Brain microvascular endothelial cell (primary cell): Measurements from ENCODE around the gene GASK1A.

Source experiments
- DNase-seq: peaks from one replicate; pipeline ENCODE4 v3.0.0-alpha.2; 2020
- H3K27ac ChIP-seq: fragments of 250-450 bp; sonication (Bioruptor Pico); 2 replicates; pipeline ENCODE4 v1.5.1; 2020; ENCODE audit warnings: mild to moderate bottlenecking, moderate library complexity
- H3K27me3 ChIP-seq: fragments of 250-450 bp; sonication (Bioruptor Pico); replicated peaks from 2 replicates; pipeline ENCODE4 v1.5.1; 2020; ENCODE audit warnings: mild to moderate bottlenecking
- H3K36me3 ChIP-seq: fragments of 250-450 bp; sonication (Bioruptor Pico); replicated peaks from 2 replicates; pipeline ENCODE4 v1.5.1; 2020; ENCODE audit warnings: mild to moderate bottlenecking
- H3K4me3 ChIP-seq: 2 replicates; pipeline ENCODE4 v1.5.1; 2011; ENCODE audit warnings: low read depth, mild to moderate bottlenecking, control low read depth, low read length, moderate library complexity
- in situ Hi-C: cut with HindIII; loops from 2 replicates; pipeline ENCODE4 v1.10.0; 2017; ENCODE audit warnings: low sequenced_read_pairs, low pct_ligation_motif_present
- TF ChIP-seq, protein P1 (sequence below): IDR thresholded peaks from 2 replicates; pipeline ENCODE4 v1.5.1; 2011; ENCODE audit warnings: low read depth, mild to moderate bottlenecking, moderate library complexity, low read length, control low read depth, inconsistent platforms; ENCODE audit errors: missing control alignments

GASK1A gene

GRCh38 chr3:43034911-43035310 is 55.8 kb downstream of the GASK1A start:
- TF ChIP-seq, protein P1, sequence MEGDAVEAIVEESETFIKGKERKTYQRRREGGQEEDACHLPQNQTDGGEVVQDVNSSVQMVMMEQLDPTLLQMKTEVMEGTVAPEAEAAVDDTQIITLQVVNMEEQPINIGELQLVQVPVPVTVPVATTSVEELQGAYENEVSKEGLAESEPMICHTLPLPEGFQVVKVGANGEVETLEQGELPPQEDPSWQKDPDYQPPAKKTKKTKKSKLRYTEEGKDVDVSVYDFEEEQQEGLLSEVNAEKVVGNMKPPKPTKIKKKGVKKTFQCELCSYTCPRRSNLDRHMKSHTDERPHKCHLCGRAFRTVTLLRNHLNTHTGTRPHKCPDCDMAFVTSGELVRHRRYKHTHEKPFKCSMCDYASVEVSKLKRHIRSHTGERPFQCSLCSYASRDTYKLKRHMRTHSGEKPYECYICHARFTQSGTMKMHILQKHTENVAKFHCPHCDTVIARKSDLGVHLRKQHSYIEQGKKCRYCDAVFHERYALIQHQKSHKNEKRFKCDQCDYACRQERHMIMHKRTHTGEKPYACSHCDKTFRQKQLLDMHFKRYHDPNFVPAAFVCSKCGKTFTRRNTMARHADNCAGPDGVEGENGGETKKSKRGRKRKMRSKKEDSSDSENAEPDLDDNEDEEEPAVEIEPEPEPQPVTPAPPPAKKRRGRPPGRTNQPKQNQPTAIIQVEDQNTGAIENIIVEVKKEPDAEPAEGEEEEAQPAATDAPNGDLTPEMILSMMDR = no peak
- in situ Hi-C loops = no loop called here

GRCh38 chr3:43035801-43036365 is 56.8 kb downstream of the GASK1A start:
- in situ Hi-C loops = no loop called here
- no peaks in the 10 kb centered on the region for H3K36me3 ChIP-seq
- TF ChIP-seq, protein P1 = no peak
- no peak overlapping the region for H3K27ac ChIP-seq
- DNase-seq = no peak
- no peaks in the 10 kb centered on the region for H3K27me3 ChIP-seq
- H3K4me3 ChIP-seq = no peak overlapping the region

More at GRCh38 chr3:43034911-43035310, 55.8 kb downstream of the GASK1A start:
- Histone ChIP-seq H3K27me3 (no peaks in the 10 kb centered on the region), H3K27ac (no peak overlapping the region), H3K36me3 (no peaks in the 10 kb centered on the region), H3K4me3 (no peak overlapping the region)
- no peak for DNase-seq

DNA sequence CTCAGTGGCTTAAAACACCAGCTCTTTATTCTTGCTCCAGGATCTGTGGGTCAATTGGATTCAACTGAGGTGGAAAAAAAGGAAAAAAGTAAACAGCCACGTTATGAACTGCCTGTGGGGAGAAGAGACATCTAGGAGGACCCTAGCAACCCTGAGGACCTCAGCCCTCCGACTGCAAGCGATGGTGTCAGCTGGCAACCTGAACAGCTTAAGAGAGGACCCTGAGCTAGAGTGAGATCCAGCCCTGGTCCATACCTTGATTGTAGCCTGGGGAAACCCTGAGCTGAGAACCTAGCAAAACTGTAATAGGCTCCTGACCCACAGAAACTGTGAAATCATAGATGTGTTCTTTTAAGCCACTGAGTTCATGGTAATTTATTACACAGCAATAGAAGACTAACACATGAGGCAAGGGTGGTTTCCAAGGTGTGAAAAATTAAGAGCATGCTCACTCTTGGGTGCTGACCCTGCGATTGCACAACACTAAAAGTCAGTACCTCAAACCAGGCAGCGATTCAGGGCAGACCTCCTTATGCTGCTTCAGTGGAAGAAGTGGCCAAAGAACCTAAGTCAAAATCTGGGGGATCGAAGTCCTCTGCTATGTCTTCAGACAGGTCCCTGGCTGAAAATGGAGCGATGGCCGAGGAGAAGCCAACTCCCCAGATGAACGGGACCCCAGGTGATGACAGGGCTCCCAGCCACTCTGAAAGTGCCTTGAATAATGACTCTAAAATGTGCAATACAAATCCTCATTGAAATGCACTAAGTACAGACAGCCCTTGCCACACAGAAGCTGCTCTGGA is 57.7 kb downstream of the GASK1A start:
- H3K27me3 ChIP-seq = no peaks in the 10 kb centered on the region
- no peaks in the 10 kb centered on the region for H3K36me3 ChIP-seq
- in situ Hi-C loops = no loop called here
- TF ChIP-seq, protein P1 = no peak
- no peak overlapping the region for H3K4me3 ChIP-seq
- no peak for DNase-seq
- no peak overlapping the region for H3K27ac ChIP-seq

- Histone ChIP-seq H3K36me3 (no peaks in the 10 kb centered on the region), H3K27ac (no peak overlapping the region), H3K27me3 (no peaks in the 10 kb centered on the region), H3K4me3 (no peak overlapping the region)
- DNase-seq = no peak
- in situ Hi-C loops = no loop called here
- TF ChIP-seq, protein P1 = no peak
Observed at GRCh38 chr3:43038010-43038409, 58.9 kb downstream of the GASK1A start.

GRCh38 chr3:43041517-43041916 is 62.4 kb downstream of the GASK1A start:
- DNase-seq = no peak
- Histone ChIP-seq H3K4me3 (no peak overlapping the region), H3K36me3 (no peaks in the 10 kb centered on the region), H3K27me3 (no peaks in the 10 kb centered on the region), H3K27ac (no peak overlapping the region)
- TF ChIP-seq, protein P1 = no peak
- in situ Hi-C loops = no loop called here
